Measurements from ENCODE around the gene CLDN7.

CLDN7 gene

GRCh38 chr17:7262192-7262934, at the start of gene CLDN7:
CLDN7 (minus strand) TSS chr17:7262478; CDS start chr17:7262043, 435 bp downstream.
- DNase-seq (ENCODE audit: low spot score), result no peak

- DNase-seq (ENCODE audit: low spot score), result no peak
Observed at GRCh38 chr17:7311110-7311705, 48.9 kb upstream of the CLDN7 start.

GRCh38 chr17:7309628-7310027, 47.4 kb upstream of the CLDN7 start:
- no peak for DNase-seq (ENCODE audit: low spot score)

- DNase-seq (ENCODE audit: low spot score), result peak; percentile 74
Observed at GRCh38 chr17:7308625-7309433, 46.6 kb upstream of the CLDN7 start.

GRCh38 chr17:7307686-7308624, 45.7 kb upstream of the CLDN7 start:
- DNase-seq (ENCODE audit: low spot score), result no peak

GRCh38 chr17:7306911-7307685, 44.8 kb upstream of the CLDN7 start, which contains the start of gene EIF5A:
EIF5A (plus strand) TSS chr17:7307628; CDS start chr17:7309636, 2,008 bp downstream.
- DNase-seq (ENCODE audit: low spot score), result peak; percentile 98

GRCh38 chr17:7304179-7304578, 41.9 kb upstream of the CLDN7 start:
- no peak for DNase-seq (ENCODE audit: low spot score)

- peak; percentile 77 for DNase-seq (ENCODE audit: low spot score)
Observed at GRCh38 chr17:7296189-7296861, 34.0 kb upstream of the CLDN7 start.

GRCh38 chr17:7295230-7296180, 33.2 kb upstream of the CLDN7 start:
- no peak for DNase-seq (ENCODE audit: low spot score)

- DNase-seq (ENCODE audit: low spot score), result peak; percentile 84
Observed at GRCh38 chr17:7294614-7295153, 32.4 kb upstream of the CLDN7 start, which contains the start of gene YBX2. YBX2 (minus strand) TSS chr17:7294639; CDS start chr17:7294500, 139 bp downstream.

- no peak for DNase-seq (ENCODE audit: low spot score)
Observed at GRCh38 chr17:7293816-7294613, 31.7 kb upstream of the CLDN7 start.

- DNase-seq (ENCODE audit: low spot score), result no peak
Observed at GRCh38 chr17:7293159-7293558, 30.9 kb upstream of the CLDN7 start.

GRCh38 chr17:7292729-7293128, 30.5 kb upstream of the CLDN7 start:
- no peak for DNase-seq (ENCODE audit: low spot score)

GRCh38 chr17:7292194-7292593, 29.9 kb upstream of the CLDN7 start:
- no peak for DNase-seq (ENCODE audit: low spot score)

GRCh38 chr17:7290685-7291084, 28.4 kb upstream of the CLDN7 start:
- DNase-seq (ENCODE audit: low spot score), result no peak

GRCh38 chr17:7290166-7290565, 27.9 kb upstream of the CLDN7 start:
- no peak for DNase-seq (ENCODE audit: low spot score)

GRCh38 chr17:7289256-7290032, 27.2 kb upstream of the CLDN7 start:
- no peak for DNase-seq (ENCODE audit: low spot score)
